ENCODE data around the gene ODF2.
A peak's percentile ranks its signal among the peaks of the same experiment; 100 is the strongest.
"Not testable (repeated sequence)": the region's sequence is repeated elsewhere in the genome, so short reads cannot be mapped to it uniquely, and the experiment has no call there.

The ODF2 gene

GRCh38 chr9:128504485-128505413 lies 48.9 kb downstream of the ODF2 start, which contains the start of gene GLE1:
GLE1 (plus strand) TSS chr9:128504719; CDS start chr9:128504806, 87 bp downstream.
- no peaks in the 10 kb centered on the region for H3K27me3 ChIP-seq (ENCODE audit: insufficient read depth, insufficient read length)
- TF ChIP-seq YY1 (IDR thresholded peaks at IDR 0.05; ENCODE audit: insufficient read depth, insufficient read length), result no peak
- TF ChIP-seq ZNF274 (IDR thresholded peaks at IDR 0.05; ENCODE audit: low read depth, low read length), result no peak
- TF ChIP-seq SUZ12 (IDR thresholded peaks at IDR 0.05; ENCODE audit: extremely low read depth, insufficient read depth, insufficient read length), result no peak
- H3K4me3 ChIP-seq (ENCODE audit: insufficient read length, low read depth), result peak within 1 kb of the TSS; percentile 92
- peaks cover 36% of the 10 kb centered on the region for H3K36me3 ChIP-seq (ENCODE audit: insufficient read depth, insufficient read length, low read length)
- H3K9ac ChIP-seq (ENCODE audit: insufficient read length, low read depth), result peak within 1 kb of the TSS; percentile 96
- no peaks in the 10 kb centered on the region for H3K9me3 ChIP-seq (ENCODE audit: insufficient read depth, low read length)
- peak; percentile 94 for DNase-seq (ENCODE audit: low read depth, low spot score)
- peaks cover 5% of the 10 kb centered on the region for H3K4me1 ChIP-seq (ENCODE audit: insufficient read depth, insufficient read length)

- Histone ChIP-seq H3K9me3 (ENCODE audit: insufficient read depth, low read length) (no peaks in the 10 kb centered on the region), H3K4me3 (ENCODE audit: insufficient read length, low read depth) (peak overlapping the region; percentile 92), H3K4me1 (ENCODE audit: insufficient read depth, insufficient read length) (no peaks in the 10 kb centered on the region), H3K9ac (ENCODE audit: insufficient read length, low read depth) (peak overlapping the region; percentile 96), H3K27me3 (ENCODE audit: insufficient read depth, insufficient read length) (no peaks in the 10 kb centered on the region), H3K36me3 (ENCODE audit: insufficient read depth, insufficient read length, low read length) (peaks cover 37% of the 10 kb centered on the region)
- TF ChIP-seq ZNF274 (IDR thresholded peaks at IDR 0.05; ENCODE audit: low read depth, low read length) (no peak), SUZ12 (IDR thresholded peaks at IDR 0.05; ENCODE audit: extremely low read depth, insufficient read depth, insufficient read length) (no peak), YY1 (IDR thresholded peaks at IDR 0.05; ENCODE audit: insufficient read depth, insufficient read length) (no peak)
- DNase-seq (ENCODE audit: low read depth, low spot score), result no peak
Observed at GRCh38 chr9:128505414-128505765, 49.6 kb downstream of the ODF2 start.

GRCh38 chr9:128505906-128506305 lies 50.1 kb downstream of the ODF2 start:
- peaks cover 39% of the 10 kb centered on the region for H3K36me3 ChIP-seq (ENCODE audit: insufficient read depth, insufficient read length, low read length)
- H3K4me3 ChIP-seq (ENCODE audit: insufficient read length, low read depth); H3K9me3 ChIP-seq (ENCODE audit: insufficient read depth, low read length); H3K4me1 ChIP-seq (ENCODE audit: insufficient read depth, insufficient read length); H3K9ac ChIP-seq (ENCODE audit: insufficient read length, low read depth); DNase-seq (ENCODE audit: low read depth, low spot score); H3K27me3 ChIP-seq (ENCODE audit: insufficient read depth, insufficient read length): not testable (repeated sequence)

GRCh38 chr9:128512820-128513219 lies 57.0 kb downstream of the ODF2 start:
- Histone ChIP-seq H3K9me3 (ENCODE audit: insufficient read depth, low read length) (no peaks in the 10 kb centered on the region), H3K4me1 (ENCODE audit: insufficient read depth, insufficient read length) (no peaks in the 10 kb centered on the region), H3K9ac (ENCODE audit: insufficient read length, low read depth) (no peak overlapping the region), H3K36me3 (ENCODE audit: insufficient read depth, insufficient read length, low read length) (peaks cover 50% of the 10 kb centered on the region), H3K4me3 (ENCODE audit: insufficient read length, low read depth) (no peak overlapping the region), H3K27me3 (ENCODE audit: insufficient read depth, insufficient read length) (no peaks in the 10 kb centered on the region)
- TF ChIP-seq YY1 (IDR thresholded peaks at IDR 0.05; ENCODE audit: insufficient read depth, insufficient read length) (no peak), ZNF274 (IDR thresholded peaks at IDR 0.05; ENCODE audit: low read depth, low read length) (no peak), SUZ12 (IDR thresholded peaks at IDR 0.05; ENCODE audit: extremely low read depth, insufficient read depth, insufficient read length) (no peak)
- DNase-seq (ENCODE audit: low read depth, low spot score), result no peak

- Histone ChIP-seq H3K9ac (ENCODE audit: insufficient read length, low read depth) (no peak overlapping the region), H3K4me1 (ENCODE audit: insufficient read depth, insufficient read length) (no peaks in the 10 kb centered on the region), H3K4me3 (ENCODE audit: insufficient read length, low read depth) (no peak overlapping the region), H3K36me3 (ENCODE audit: insufficient read depth, insufficient read length, low read length) (peaks cover 49% of the 10 kb centered on the region), H3K27me3 (ENCODE audit: insufficient read depth, insufficient read length) (no peaks in the 10 kb centered on the region), H3K9me3 (ENCODE audit: insufficient read depth, low read length) (no peaks in the 10 kb centered on the region)
- TF ChIP-seq SUZ12 (IDR thresholded peaks at IDR 0.05; ENCODE audit: extremely low read depth, insufficient read depth, insufficient read length), result no peak
- TF ChIP-seq ZNF274 (IDR thresholded peaks at IDR 0.05; ENCODE audit: low read depth, low read length), result no peak
- no peak for TF ChIP-seq YY1 (IDR thresholded peaks at IDR 0.05; ENCODE audit: insufficient read depth, insufficient read length)
- DNase-seq (ENCODE audit: low read depth, low spot score), result no peak
Observed at GRCh38 chr9:128521956-128522355, 66.2 kb downstream of the ODF2 start.

- no peak overlapping the region for H3K4me3 ChIP-seq (ENCODE audit: insufficient read length, low read depth)
- peak; percentile 48 for DNase-seq (ENCODE audit: low read depth, low spot score)
- peaks cover 42% of the 10 kb centered on the region for H3K36me3 ChIP-seq (ENCODE audit: insufficient read depth, insufficient read length, low read length)
- H3K9ac ChIP-seq (ENCODE audit: insufficient read length, low read depth), result peak overlapping the region; percentile 53
- H3K27me3 ChIP-seq (ENCODE audit: insufficient read depth, insufficient read length), result no peaks in the 10 kb centered on the region
- no peaks in the 10 kb centered on the region for H3K9me3 ChIP-seq (ENCODE audit: insufficient read depth, low read length)
- H3K4me1 ChIP-seq (ENCODE audit: insufficient read depth, insufficient read length), result no peaks in the 10 kb centered on the region
- no peak for TF ChIP-seq YY1 (IDR thresholded peaks at IDR 0.05; ENCODE audit: insufficient read depth, insufficient read length)
- no peak for TF ChIP-seq ZNF274 (IDR thresholded peaks at IDR 0.05; ENCODE audit: low read depth, low read length)
- TF ChIP-seq SUZ12 (IDR thresholded peaks at IDR 0.05; ENCODE audit: extremely low read depth, insufficient read depth, insufficient read length), result no peak
Observed at GRCh38 chr9:128523199-128523925, 67.6 kb downstream of the ODF2 start.

GRCh38 chr9:128526720-128527119 lies 70.9 kb downstream of the ODF2 start:
- no peaks in the 10 kb centered on the region for H3K9me3 ChIP-seq (ENCODE audit: insufficient read depth, low read length)
- H3K36me3 ChIP-seq (ENCODE audit: insufficient read depth, insufficient read length, low read length), result peaks cover 52% of the 10 kb centered on the region
- no peaks in the 10 kb centered on the region for H3K4me1 ChIP-seq (ENCODE audit: insufficient read depth, insufficient read length)
- DNase-seq (ENCODE audit: low read depth, low spot score), result no peak
- TF ChIP-seq SUZ12 (IDR thresholded peaks at IDR 0.05; ENCODE audit: extremely low read depth, insufficient read depth, insufficient read length), result no peak
- TF ChIP-seq ZNF274 (IDR thresholded peaks at IDR 0.05; ENCODE audit: low read depth, low read length), result no peak
- no peak for TF ChIP-seq YY1 (IDR thresholded peaks at IDR 0.05; ENCODE audit: insufficient read depth, insufficient read length)
- no peak overlapping the region for H3K4me3 ChIP-seq (ENCODE audit: insufficient read length, low read depth)
- H3K27me3 ChIP-seq (ENCODE audit: insufficient read depth, insufficient read length), result no peaks in the 10 kb centered on the region
- no peak overlapping the region for H3K9ac ChIP-seq (ENCODE audit: insufficient read length, low read depth)
